ENCODE results near the gene FAM118B. TPM values are rescaled to one million over a fixed set of nuclear protein-coding genes. Genes with fewer than 3 reads are reported as not detected.

The FAM118B gene
- total and polyA plus RNA-seq, 4 donors = 25.8 to 40.4 (median 33.7) TPM

DNA sequence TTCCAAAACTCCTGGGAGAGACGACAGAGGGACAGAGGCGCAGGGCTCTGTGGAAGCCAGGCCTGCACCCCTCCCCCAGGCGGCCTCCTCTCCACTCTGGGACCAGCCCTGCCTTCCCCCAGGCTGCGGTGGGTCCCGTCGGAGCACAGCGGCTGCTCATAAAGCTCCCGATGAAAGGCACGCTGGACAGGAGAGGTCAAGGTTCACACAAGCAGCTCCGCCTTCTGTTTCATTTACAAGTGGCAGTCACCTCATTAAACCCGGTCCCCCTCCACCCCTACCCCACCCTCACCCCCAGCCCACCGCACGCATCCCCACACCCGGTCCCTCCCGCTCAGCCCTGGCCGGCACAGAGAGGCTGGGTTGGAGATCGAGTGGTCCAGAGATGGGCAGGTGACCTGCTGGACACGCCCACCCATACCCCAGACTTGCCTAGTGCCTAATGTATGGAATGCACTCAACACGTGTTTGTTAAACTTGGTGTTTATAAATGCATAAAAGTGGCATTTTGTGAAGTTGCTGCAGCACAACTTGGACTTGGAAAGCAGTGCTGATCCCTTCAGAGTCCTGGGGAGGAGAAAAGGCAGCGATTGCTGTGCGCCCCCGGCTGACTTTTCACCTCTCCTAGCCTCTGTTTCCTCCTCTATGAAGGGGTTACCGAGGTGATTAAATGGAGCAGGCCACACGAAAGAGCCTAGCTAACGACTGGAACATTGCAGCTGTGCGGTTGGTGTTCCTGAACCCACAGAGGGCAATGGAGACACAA lies 26.1 kb upstream of the FAM118B start:
- H3K4me1 ChIP-seq (ENCODE audit: control insufficient read depth, insufficient read depth, low read length) = no peaks in the 10 kb centered on the region
- no peaks in the 10 kb centered on the region for H3K27me3 ChIP-seq (ENCODE audit: control insufficient read depth, insufficient read depth, low read length)
- peaks cover 47% of the 10 kb centered on the region for H3K36me3 ChIP-seq (ENCODE audit: control insufficient read depth, insufficient read depth, low read length)
- H3K9me3 ChIP-seq (ENCODE audit: control insufficient read depth, insufficient read depth, low read length) = no peaks in the 10 kb centered on the region
- no peak overlapping the region for H3K4me3 ChIP-seq (ENCODE audit: low read depth, low read length)
- DNase-seq (ENCODE audit: low read depth in 4 of 6, low spot score in 6 of 6) = no peak
- no peak overlapping the region for H3K27ac ChIP-seq (ENCODE audit: low read depth, low read length)
- 55% methylated on average over 18 of the region's 26 CpGs for WGBS (ENCODE audit: insufficient coverage)

DNA sequence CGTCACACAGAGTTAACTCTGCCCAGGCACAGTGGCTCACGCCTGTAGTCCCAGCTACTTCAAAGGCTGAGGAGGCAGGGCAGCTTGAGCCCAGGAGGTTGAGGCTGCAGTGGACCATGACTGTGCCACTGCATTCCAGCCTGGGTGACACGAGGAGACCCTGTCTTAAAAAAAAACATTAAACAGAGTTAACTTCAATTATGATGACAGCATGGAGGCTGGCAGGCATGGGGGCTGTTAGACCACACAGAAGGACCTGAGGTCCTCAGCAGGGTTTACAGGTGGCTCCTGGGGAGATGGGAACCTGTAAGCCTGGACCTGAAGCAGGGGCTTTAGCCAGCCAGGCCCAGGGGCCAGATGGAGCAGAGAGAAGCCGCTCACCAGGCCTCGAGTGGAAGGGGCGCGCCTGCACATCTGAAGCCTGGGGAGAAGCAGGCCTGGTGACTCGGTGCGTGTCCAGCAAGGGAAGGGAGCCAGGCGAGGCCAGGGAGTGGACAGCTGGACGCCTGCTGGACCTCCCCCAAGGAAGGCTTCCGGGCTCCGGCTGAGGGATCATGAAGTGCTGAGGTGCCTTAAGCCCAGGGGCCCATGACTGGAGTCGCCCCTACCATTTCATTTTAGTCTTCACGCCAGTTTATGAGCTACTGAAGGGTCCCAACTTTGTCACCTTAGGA lies 25.4 kb upstream of the FAM118B start:
- no peaks in the 10 kb centered on the region for H3K4me1 ChIP-seq (ENCODE audit: control insufficient read depth, insufficient read depth, low read length)
- H3K36me3 ChIP-seq (ENCODE audit: control insufficient read depth, insufficient read depth, low read length) = peaks cover 54% of the 10 kb centered on the region
- 94% methylated on average over 13 of the region's 15 CpGs for WGBS (ENCODE audit: insufficient coverage)
- DNase-seq (ENCODE audit: low read depth in 4 of 6, low spot score in 6 of 6) = no peak
- no peak overlapping the region for H3K4me3 ChIP-seq (ENCODE audit: low read depth, low read length)
- no peaks in the 10 kb centered on the region for H3K9me3 ChIP-seq (ENCODE audit: control insufficient read depth, insufficient read depth, low read length)
- no peaks in the 10 kb centered on the region for H3K27me3 ChIP-seq (ENCODE audit: control insufficient read depth, insufficient read depth, low read length)
- H3K27ac ChIP-seq (ENCODE audit: low read depth, low read length) = no peak overlapping the region

GRCh38 chr11:126186708-126187529 lies 24.7 kb upstream of the FAM118B start:
- H3K27me3 ChIP-seq (ENCODE audit: control insufficient read depth, insufficient read depth, low read length) = no peaks in the 10 kb centered on the region
- no peaks in the 10 kb centered on the region for H3K9me3 ChIP-seq (ENCODE audit: control insufficient read depth, insufficient read depth, low read length)
- whole genome bisulfite sequencing (ENCODE audit: insufficient coverage) = 63% methylated on average over 14 of the region's 22 CpGs
- H3K4me3 ChIP-seq (ENCODE audit: low read depth, low read length) = no peak overlapping the region
- peak in 2 of 6 donors; percentile 20 to 32 for DNase-seq (ENCODE audit: low read depth in 4 of 6, low spot score in 6 of 6)
- H3K36me3 ChIP-seq (ENCODE audit: control insufficient read depth, insufficient read depth, low read length) = peaks cover 58% of the 10 kb centered on the region
- no peak overlapping the region for H3K27ac ChIP-seq (ENCODE audit: low read depth, low read length)
- no peaks in the 10 kb centered on the region for H3K4me1 ChIP-seq (ENCODE audit: control insufficient read depth, insufficient read depth, low read length)

GRCh38 chr11:126188332-126189108 lies 23.1 kb upstream of the FAM118B start:
- DNase-seq (ENCODE audit: low read depth in 4 of 6, low spot score in 6 of 6) = no peak
- Histone ChIP-seq H3K9me3 (ENCODE audit: control insufficient read depth, insufficient read depth, low read length) (no peaks in the 10 kb centered on the region), H3K36me3 (ENCODE audit: control insufficient read depth, insufficient read depth, low read length) (peaks cover 68% of the 10 kb centered on the region), H3K4me3 (ENCODE audit: low read depth, low read length) (no peak overlapping the region), H3K27ac (ENCODE audit: low read depth, low read length) (no peak overlapping the region), H3K4me1 (ENCODE audit: control insufficient read depth, insufficient read depth, low read length) (no peaks in the 10 kb centered on the region), H3K27me3 (ENCODE audit: control insufficient read depth, insufficient read depth, low read length) (no peaks in the 10 kb centered on the region)
- 87% methylated on average over 13 of the region's 15 CpGs for WGBS (ENCODE audit: insufficient coverage)

DNA sequence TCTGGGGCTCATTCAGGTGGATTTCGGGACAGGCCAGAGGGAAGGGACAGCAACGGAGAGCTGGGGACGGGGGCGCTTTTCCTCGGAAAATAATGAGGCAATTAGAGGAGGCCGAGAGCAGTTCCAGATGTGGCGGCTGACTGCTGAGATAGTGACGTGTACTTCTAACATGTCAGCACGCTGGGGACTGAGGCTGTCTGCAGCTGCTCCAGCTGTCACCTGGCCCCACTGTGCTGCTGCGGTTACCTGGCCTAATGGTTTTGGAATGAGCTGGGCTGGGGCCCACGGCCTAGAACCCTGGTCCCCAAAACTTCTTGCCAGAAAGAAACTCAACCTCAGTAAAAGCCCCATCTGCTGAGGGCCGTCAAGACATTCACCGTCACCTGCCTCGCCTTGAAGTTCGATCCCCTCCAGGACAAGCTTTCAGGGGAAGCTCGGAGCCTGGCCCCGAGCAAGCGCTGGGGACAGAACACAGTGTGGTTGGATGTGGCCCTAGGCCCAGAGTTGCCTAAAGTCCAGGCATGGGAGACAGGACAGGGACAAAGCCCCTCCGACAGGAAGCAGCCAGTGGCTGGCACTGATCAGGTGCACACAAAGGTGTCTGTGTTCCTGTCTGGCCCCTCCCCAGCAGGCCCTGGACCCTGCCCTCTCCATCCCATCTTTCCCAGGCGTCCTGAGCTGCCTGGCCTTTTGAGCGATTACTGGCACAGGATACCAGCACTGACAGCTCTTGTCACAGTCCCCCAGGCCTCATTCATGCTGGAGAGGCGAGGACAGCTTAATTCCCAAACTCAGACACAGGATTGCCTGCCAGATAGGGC lies 22.3 kb upstream of the FAM118B start:
- Histone ChIP-seq H3K27ac (ENCODE audit: low read depth, low read length) (no peak overlapping the region), H3K4me3 (ENCODE audit: low read depth, low read length) (no peak overlapping the region), H3K27me3 (ENCODE audit: control insufficient read depth, insufficient read depth, low read length) (no peaks in the 10 kb centered on the region), H3K36me3 (ENCODE audit: control insufficient read depth, insufficient read depth, low read length) (peaks cover 65% of the 10 kb centered on the region), H3K9me3 (ENCODE audit: control insufficient read depth, insufficient read depth, low read length) (no peaks in the 10 kb centered on the region), H3K4me1 (ENCODE audit: control insufficient read depth, insufficient read depth, low read length) (no peaks in the 10 kb centered on the region)
- DNase-seq (ENCODE audit: low read depth in 4 of 6, low spot score in 6 of 6) = no peak
- WGBS (ENCODE audit: insufficient coverage) = 82% methylated on average over 20 of the region's 22 CpGs

- H3K9me3 ChIP-seq (ENCODE audit: control insufficient read depth, insufficient read depth, low read length) = no peaks in the 10 kb centered on the region
- WGBS (ENCODE audit: insufficient coverage) = 88% methylated on average over 14 of the region's 14 CpGs
Measured at GRCh38 chr11:126190792-126191191, 20.8 kb upstream of the FAM118B start.

DNA sequence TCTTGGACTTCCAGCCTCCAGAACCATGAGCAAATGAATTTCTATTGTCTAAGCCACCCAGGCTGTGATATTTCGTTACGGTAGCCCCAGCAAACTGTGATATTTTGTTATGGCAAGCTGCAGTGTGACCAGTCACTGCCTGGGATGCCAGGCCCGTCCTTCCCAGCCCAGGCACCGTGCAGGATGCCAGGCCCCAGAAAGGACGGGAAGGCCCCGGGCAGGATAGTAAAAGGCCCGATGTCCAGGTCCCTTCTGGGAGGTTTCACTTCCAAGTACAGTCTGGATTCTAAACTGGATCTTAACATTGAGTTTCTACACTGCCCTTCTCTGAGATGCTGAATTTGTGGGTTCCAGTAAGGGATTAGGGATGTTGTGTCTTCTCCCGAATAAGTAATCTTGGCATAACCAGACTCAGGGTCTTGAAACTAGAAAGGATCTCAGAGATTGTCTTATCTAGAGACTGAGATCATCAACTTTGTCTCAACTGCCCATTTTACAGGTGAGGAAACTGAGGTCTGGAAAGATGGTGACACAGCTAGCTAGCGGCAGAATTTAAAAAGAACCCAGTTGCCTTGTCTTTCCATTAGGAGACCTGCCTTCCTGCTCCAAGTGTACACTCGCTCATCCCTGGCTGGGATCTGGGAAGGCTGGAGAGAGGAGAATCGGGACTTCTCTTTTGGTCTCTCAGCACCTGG lies 20.1 kb upstream of the FAM118B start:
- Histone ChIP-seq H3K4me3 (ENCODE audit: low read depth, low read length) (no peak overlapping the region), H3K36me3 (ENCODE audit: control insufficient read depth, insufficient read depth, low read length) (peaks cover 68% of the 10 kb centered on the region), H3K9me3 (ENCODE audit: control insufficient read depth, insufficient read depth, low read length) (no peaks in the 10 kb centered on the region), H3K27me3 (ENCODE audit: control insufficient read depth, insufficient read depth, low read length) (no peaks in the 10 kb centered on the region), H3K4me1 (ENCODE audit: control insufficient read depth, insufficient read depth, low read length) (no peaks in the 10 kb centered on the region), H3K27ac (ENCODE audit: low read depth, low read length) (no peak overlapping the region)
- DNase-seq (ENCODE audit: low read depth in 4 of 6, low spot score in 6 of 6) = no peak
- WGBS (ENCODE audit: insufficient coverage) = 86% methylated on average over 8 of the region's 11 CpGs

More at GRCh38 chr11:126190792-126191191, 20.8 kb upstream of the FAM118B start:
- Histone ChIP-seq H3K27ac (ENCODE audit: low read depth, low read length) (no peak overlapping the region), H3K27me3 (ENCODE audit: control insufficient read depth, insufficient read depth, low read length) (no peaks in the 10 kb centered on the region), H3K4me3 (ENCODE audit: low read depth, low read length) (no peak overlapping the region), H3K36me3 (ENCODE audit: control insufficient read depth, insufficient read depth, low read length) (peaks cover 66% of the 10 kb centered on the region), H3K4me1 (ENCODE audit: control insufficient read depth, insufficient read depth, low read length) (no peaks in the 10 kb centered on the region)
- DNase-seq (ENCODE audit: low read depth in 4 of 6, low spot score in 6 of 6) = no peak

DNA sequence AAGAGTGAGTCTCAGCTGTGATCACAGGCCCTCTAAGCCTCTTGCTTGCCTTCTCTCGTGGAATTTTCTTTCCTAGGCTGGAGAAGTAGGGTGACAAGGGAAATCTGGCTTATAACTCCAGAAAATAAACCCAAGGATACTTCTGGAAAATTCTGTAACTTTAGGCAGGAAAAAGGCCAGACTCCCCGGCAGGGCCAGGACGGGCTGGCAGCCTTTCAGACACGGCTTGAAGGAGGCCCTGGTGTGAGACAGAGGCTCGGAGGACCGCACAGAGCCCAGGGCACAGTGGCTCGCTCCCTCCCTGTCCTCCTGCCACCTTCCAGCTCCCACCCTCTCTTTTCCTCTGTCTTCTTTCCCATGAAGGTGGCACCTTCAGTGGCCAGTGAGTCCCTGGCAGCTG lies 19.2 kb upstream of the FAM118B start:
- H3K27me3 ChIP-seq (ENCODE audit: control insufficient read depth, insufficient read depth, low read length) = no peaks in the 10 kb centered on the region
- WGBS (ENCODE audit: insufficient coverage) = 89% methylated on average over 6 of the region's 7 CpGs
- H3K36me3 ChIP-seq (ENCODE audit: control insufficient read depth, insufficient read depth, low read length) = peaks cover 63% of the 10 kb centered on the region

More for the DNA sequence above, 19.2 kb upstream of the FAM118B start:
- H3K9me3 ChIP-seq (ENCODE audit: control insufficient read depth, insufficient read depth, low read length) = no peaks in the 10 kb centered on the region
- H3K4me1 ChIP-seq (ENCODE audit: control insufficient read depth, insufficient read depth, low read length) = no peaks in the 10 kb centered on the region
- no peak overlapping the region for H3K27ac ChIP-seq (ENCODE audit: low read depth, low read length)
- no peak overlapping the region for H3K4me3 ChIP-seq (ENCODE audit: low read depth, low read length)
- no peak for DNase-seq (ENCODE audit: low read depth in 4 of 6, low spot score in 6 of 6)

Data from spinal cord (tissue), 10 donors.